Fibroblast of the aortic adventitia (primary cell): Measurements from ENCODE around the gene PDGFRB. TPM values are rescaled to one million over a fixed set of nuclear protein-coding genes. Genes with fewer than 3 reads are reported as not detected.

ENCODE experiments used
- DNase-seq: peaks from one replicate; pipeline ENCODE4 v3.0.0-alpha.2; 2010; ENCODE audit warnings: low read depth
- H3K4me3 ChIP-seq: 2 replicates; pipeline ENCODE4 v1.5.1; 2011; ENCODE audit warnings: low read depth, mild to moderate bottlenecking, control low read depth, low read length, moderate library complexity
- CTCF ChIP-seq: IDR thresholded peaks from 2 replicates; pipeline ENCODE4 v1.5.1; 2011; ENCODE audit warnings: mild to moderate bottlenecking, low read length, control low read depth, inconsistent platforms; ENCODE audit not compliant: insufficient read depth
- total RNA-seq: library from RNA; depleted of rRNA; stranded (reverse); fragments of >200 nt; gene quantifications from 2 replicates; pipeline ENCODE4 v1.2.3, GENCODE V29; 2012; ENCODE audit warnings: low replicate concordance

Gene PDGFRB
- total RNA-seq, 1 donor: 111 TPM

- DNase-seq: no peak
- no peak for TF ChIP-seq CTCF
Observed at GRCh38 chr5:150129454-150129812, 26.2 kb downstream of the PDGFRB start.

GRCh38 chr5:150126921-150127265, 28.8 kb downstream of the PDGFRB start:
- DNase-seq: no peak
- H3K4me3 ChIP-seq: no peak overlapping the region
- TF ChIP-seq CTCF: no peak

More at GRCh38 chr5:150129454-150129812, 26.2 kb downstream of the PDGFRB start:
- no peak overlapping the region for H3K4me3 ChIP-seq

- no peak for TF ChIP-seq CTCF
- H3K4me3 ChIP-seq: no peak overlapping the region
- no peak for DNase-seq
Observed at GRCh38 chr5:150126199-150126920, 29.3 kb downstream of the PDGFRB start.

- no peak for TF ChIP-seq CTCF
- H3K4me3 ChIP-seq: no peak overlapping the region
- no peak for DNase-seq
Observed at GRCh38 chr5:150125334-150125733, 30.3 kb downstream of the PDGFRB start.

GRCh38 chr5:150124596-150124995, 31.0 kb downstream of the PDGFRB start:
- no peak for DNase-seq
- H3K4me3 ChIP-seq: no peak overlapping the region
- TF ChIP-seq CTCF: no peak

GRCh38 chr5:150124111-150124557, 31.5 kb downstream of the PDGFRB start:
- no peak overlapping the region for H3K4me3 ChIP-seq
- TF ChIP-seq CTCF: no peak
- no peak for DNase-seq

- no peak for TF ChIP-seq CTCF
- H3K4me3 ChIP-seq: no peak overlapping the region
- no peak for DNase-seq
Observed at GRCh38 chr5:150123542-150123941, 32.1 kb downstream of the PDGFRB start.
